ENCODE data around the gene RAB3IL1. TPM values are rescaled to one million over a fixed set of nuclear protein-coding genes. Genes with fewer than 3 reads are reported as not detected.

The RAB3IL1 gene, protein sequence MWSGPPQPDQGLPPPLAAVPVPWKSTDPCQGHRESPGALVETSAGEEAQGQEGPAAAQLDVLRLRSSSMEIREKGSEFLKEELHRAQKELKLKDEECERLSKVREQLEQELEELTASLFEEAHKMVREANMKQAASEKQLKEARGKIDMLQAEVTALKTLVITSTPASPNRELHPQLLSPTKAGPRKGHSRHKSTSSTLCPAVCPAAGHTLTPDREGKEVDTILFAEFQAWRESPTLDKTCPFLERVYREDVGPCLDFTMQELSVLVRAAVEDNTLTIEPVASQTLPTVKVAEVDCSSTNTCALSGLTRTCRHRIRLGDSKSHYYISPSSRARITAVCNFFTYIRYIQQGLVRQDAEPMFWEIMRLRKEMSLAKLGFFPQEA
- total RNA-seq, result 19.2 and 30.6 TPM in 2 replicates

GRCh38 chr11:61917334-61918109 is at the start of gene RAB3IL1:
TSS of gene RAB3IL1 (minus strand) at chr11:61917566. CDS start at chr11:61917367, 199 bp downstream.

GRCh38 chr11:61950035-61950547 is 32.7 kb upstream of the RAB3IL1 start, which contains the start of gene BEST1:
TSS of gene BEST1 (plus strand) at chr11:61950351. CDS start at chr11:61951807, 1,456 bp downstream.

DNA sequence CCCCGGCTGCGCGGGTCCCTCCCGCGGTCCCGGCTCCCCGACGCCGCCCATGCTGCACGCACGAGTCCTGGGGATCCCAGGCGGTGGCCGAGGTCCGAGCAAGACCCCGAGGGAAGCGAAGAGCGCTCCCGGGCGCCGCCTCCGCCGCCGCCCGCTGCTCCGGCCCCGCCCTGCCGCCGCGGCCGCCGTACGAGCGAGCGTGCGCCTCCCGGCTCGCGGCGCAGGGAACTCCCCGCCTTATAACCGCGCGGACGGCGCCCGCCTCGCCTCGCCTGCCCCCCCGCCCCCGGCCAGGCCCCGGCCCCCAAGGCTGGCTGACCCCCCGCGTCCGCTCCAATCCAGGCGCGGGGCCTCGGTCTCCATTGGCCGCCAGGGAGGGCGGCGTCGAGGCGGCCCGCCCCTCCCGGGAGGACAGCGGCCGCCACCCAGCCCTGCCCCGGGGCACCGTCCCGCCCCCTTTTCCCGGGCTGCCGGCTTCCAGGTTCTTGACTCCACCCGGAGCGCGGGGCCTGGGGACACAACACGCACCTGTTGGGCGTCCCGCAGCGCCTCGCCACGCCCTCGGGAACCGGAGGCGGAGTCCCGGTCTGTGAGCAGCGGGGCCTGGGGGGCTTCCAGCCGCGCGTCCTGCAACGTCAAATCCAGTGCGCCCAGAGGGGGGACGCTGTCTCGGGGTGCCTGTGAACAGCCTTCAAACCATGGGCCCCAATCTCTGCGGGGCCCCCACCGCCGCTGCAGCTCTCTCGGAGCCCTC is 25.9 kb downstream of the RAB3IL1 start, which contains the start of gene FADS3:
FADS3 (minus strand) TSS at position 215 of the 754 bp plus-strand sequence; CDS start at position 51, 164 bp downstream.

Other genes starting within 250 kb of the RAB3IL1 start
- 2.2 and 4.8 TPM in 2 replicates for gene DAGLA, start 237.2 kb downstream of the RAB3IL1 start, total RNA-seq
- 0.15 and 0.17 TPM in 2 replicates for gene MYRF, start 164.9 kb downstream of the RAB3IL1 start, total RNA-seq
- gene TMEM258, start 125.0 kb downstream of the RAB3IL1 start, total RNA-seq, result 42.3 and 63.2 TPM in 2 replicates
- gene FEN1, start 124.7 kb downstream of the RAB3IL1 start, total RNA-seq, result 4.1 and 25.2 TPM in 2 replicates
- gene FADS1, start 100.6 kb downstream of the RAB3IL1 start, total RNA-seq, result 112 and 128 TPM in 2 replicates
- 349 and 427 TPM in 2 replicates for gene FADS2, start 89.3 kb downstream of the RAB3IL1 start, total RNA-seq
- 41.2 and 173 TPM in 2 replicates for gene FADS3, start 26.0 kb downstream of the RAB3IL1 start, total RNA-seq
- gene BEST1, start 32.8 kb upstream of the RAB3IL1 start, total RNA-seq, result 3.2 and 13.1 TPM in 2 replicates
- gene FTH1, start 50.1 kb upstream of the RAB3IL1 start, total RNA-seq, result 2,813 and 3,530 TPM in 2 replicates
- 15.2 and 29.1 TPM in 2 replicates for gene INCENP, start 206.4 kb upstream of the RAB3IL1 start, total RNA-seq